OCI-LY3 (cell line): ENCODE measurements around the gene MRPL50.

Source experiments
- H2AFZ ChIP-seq: fragments of 200-600, 300-600 bp; shearing (Covaris generic); 2 replicates; pipeline ENCODE4 v1.6.0; 2014; ENCODE audit warnings: antibody characterized with exemption, low read depth, low read length
- H3K27ac ChIP-seq: fragments of 200-600, 300-600 bp; sonication (generic); 2 replicates; pipeline ENCODE4 v1.5.1; 2014; ENCODE audit warnings: mild to moderate bottlenecking, low read length, moderate library complexity, mixed read lengths
- H3K27me3 ChIP-seq: fragments of 200-600, 300-600 bp; sonication (generic); 2 replicates; pipeline ENCODE4 v1.6.1; 2014; ENCODE audit warnings: low read depth, low read length, mixed read lengths
- H3K36me3 ChIP-seq: fragments of 200-600, 300-600 bp; sonication (generic); replicated peaks from 2 replicates; pipeline ENCODE3; 2014; ENCODE audit warnings: low read depth, low read length, mixed read lengths
- H3K4me1 ChIP-seq: fragments of 300-600, 200-600 bp; sonication (generic); 2 replicates; pipeline ENCODE4 v1.6.1; 2014; ENCODE audit warnings: low read length, mixed read lengths
- H3K4me2 ChIP-seq: fragments of 200-600, 300-600 bp; sonication (generic); 2 replicates; pipeline ENCODE4 v1.6.1; 2014; ENCODE audit warnings: low read length, mixed read lengths
- H3K4me3 ChIP-seq: fragments of 300-600, 200-600 bp; sonication (generic); 2 replicates; pipeline ENCODE4 v1.5.1; 2014; ENCODE audit warnings: antibody characterized with exemption, mild to moderate bottlenecking, low read length, moderate library complexity
- H3K79me2 ChIP-seq: fragments of 300-600, 200-600 bp; shearing (Covaris generic); 2 replicates; pipeline ENCODE4 v1.6.1; 2014; ENCODE audit warnings: mild to moderate bottlenecking, low read length, mixed read lengths
- H3K9ac ChIP-seq: fragments of 300-600, 200-600 bp; shearing (Covaris generic); 2 replicates; pipeline ENCODE4 v1.6.0; 2014; ENCODE audit warnings: mild to moderate bottlenecking, low read length, moderate library complexity
- H3K9me3 ChIP-seq: fragments of 200-600, 300-600 bp; shearing (Covaris generic); 2 replicates; pipeline ENCODE4 v1.6.1; 2014; ENCODE audit warnings: low read length, mixed read lengths; ENCODE audit not compliant: insufficient read depth
- H4K20me1 ChIP-seq: fragments of 200-600, 300-600 bp; sonication (generic); 2 replicates; pipeline ENCODE4 v1.6.1; 2016; ENCODE audit warnings: low read length, mixed read lengths; ENCODE audit not compliant: insufficient read depth
- CTCF ChIP-seq: fragments of 200-600, 300-600 bp; sonication (generic); IDR thresholded peaks from 2 replicates; pipeline ENCODE4 v1.5.1; 2014; ENCODE audit warnings: antibody characterized with exemption, low read length, low read depth
- EZH2phosphoT487 ChIP-seq: fragments of 200-600 bp; shearing (Covaris generic); IDR thresholded peaks from 2 replicates; pipeline ENCODE4 v1.6.1; 2018; ENCODE audit warnings: antibody characterized with exemption, mixed run types, low read depth

The MRPL50 gene

GRCh38 chr9:101381118-101381517 is 17.3 kb downstream of the MRPL50 start:
- Histone ChIP-seq H3K4me1 (no peaks in the 10 kb centered on the region), H3K4me3 (no peak overlapping the region), H3K27me3 (no peaks in the 10 kb centered on the region), H3K4me2 (no peak overlapping the region), H3K9ac (no peak overlapping the region), H2AFZ (no peak overlapping the region), H3K27ac (no peak overlapping the region), H3K79me2 (no peaks in the 10 kb centered on the region), H3K9me3 (no peaks in the 10 kb centered on the region), H3K36me3 (no peaks in the 10 kb centered on the region), H4K20me1 (no peaks in the 10 kb centered on the region)
- no peak for TF ChIP-seq CTCF
- TF ChIP-seq EZH2phosphoT487, result no peak

DNA sequence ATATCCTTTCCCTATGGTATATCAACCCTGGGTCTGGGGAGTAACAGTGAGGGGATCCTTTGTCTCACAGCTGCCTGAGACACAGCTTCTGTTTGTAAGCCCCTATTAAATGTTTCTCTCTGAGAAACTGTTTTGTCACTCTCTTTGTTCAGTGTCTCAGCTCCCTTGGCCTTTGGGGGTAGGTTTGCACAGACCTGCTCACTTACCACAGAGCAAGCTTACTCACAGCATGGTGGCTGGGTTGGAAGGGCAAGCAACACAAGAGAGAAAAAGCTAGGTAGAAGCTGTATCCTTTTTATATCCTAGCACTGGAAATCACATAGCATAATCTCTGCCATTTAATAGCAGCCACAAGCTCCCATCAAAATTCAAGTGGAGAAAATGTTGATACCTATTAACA is 18.1 kb downstream of the MRPL50 start:
- H3K4me1 ChIP-seq, result no peaks in the 10 kb centered on the region
- H4K20me1 ChIP-seq, result no peaks in the 10 kb centered on the region
- TF ChIP-seq CTCF (no peak), EZH2phosphoT487 (no peak)

GRCh38 chr9:101376111-101376848 is 22.1 kb downstream of the MRPL50 start:
- no peaks in the 10 kb centered on the region for H3K9me3 ChIP-seq
- no peak overlapping the region for H3K27ac ChIP-seq
- H3K36me3 ChIP-seq, result no peaks in the 10 kb centered on the region
- no peak overlapping the region for H2AFZ ChIP-seq
- H3K4me2 ChIP-seq, result no peak overlapping the region
- H3K4me3 ChIP-seq, result no peak overlapping the region
- TF ChIP-seq EZH2phosphoT487, result no peak
- TF ChIP-seq CTCF, result no peak
- no peaks in the 10 kb centered on the region for H3K79me2 ChIP-seq
- no peak overlapping the region for H3K9ac ChIP-seq
- no peaks in the 10 kb centered on the region for H4K20me1 ChIP-seq
- H3K4me1 ChIP-seq, result no peaks in the 10 kb centered on the region
- no peaks in the 10 kb centered on the region for H3K27me3 ChIP-seq

More for the DNA sequence above, 18.1 kb downstream of the MRPL50 start:
- H2AFZ ChIP-seq, result no peak overlapping the region
- no peaks in the 10 kb centered on the region for H3K9me3 ChIP-seq
- no peak overlapping the region for H3K4me2 ChIP-seq
- no peaks in the 10 kb centered on the region for H3K79me2 ChIP-seq
- H3K9ac ChIP-seq, result no peak overlapping the region
- H3K36me3 ChIP-seq, result no peaks in the 10 kb centered on the region
- H3K27ac ChIP-seq, result no peak overlapping the region
- H3K27me3 ChIP-seq, result no peaks in the 10 kb centered on the region
- no peak overlapping the region for H3K4me3 ChIP-seq

DNA sequence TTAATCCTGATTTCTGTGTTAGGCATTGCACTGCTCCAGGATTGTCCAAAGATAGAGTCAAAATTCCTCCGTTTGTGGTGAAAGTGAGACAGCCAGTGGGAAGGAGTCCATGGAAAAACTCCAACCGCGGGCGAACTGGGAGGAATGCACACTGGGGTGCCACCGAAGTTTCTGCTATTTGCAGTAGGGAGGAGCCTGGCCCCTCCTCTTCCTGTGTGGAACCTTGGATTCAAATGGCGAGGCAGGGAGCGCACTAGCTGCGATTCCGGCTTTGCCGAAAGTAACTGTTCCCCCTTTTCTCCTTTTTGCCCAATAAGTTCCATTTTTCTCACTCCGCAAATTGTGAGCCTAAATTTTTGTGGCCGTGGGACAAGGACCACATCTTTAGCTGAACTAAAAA is 22.9 kb downstream of the MRPL50 start:
- H3K9me3 ChIP-seq, result no peaks in the 10 kb centered on the region
- H3K4me2 ChIP-seq, result no peak overlapping the region
- no peaks in the 10 kb centered on the region for H3K27me3 ChIP-seq
- no peaks in the 10 kb centered on the region for H3K79me2 ChIP-seq
- H4K20me1 ChIP-seq, result no peaks in the 10 kb centered on the region
- no peak overlapping the region for H3K9ac ChIP-seq
- no peaks in the 10 kb centered on the region for H3K4me1 ChIP-seq
- no peaks in the 10 kb centered on the region for H3K36me3 ChIP-seq
- no peak overlapping the region for H2AFZ ChIP-seq
- H3K27ac ChIP-seq, result no peak overlapping the region
- H3K4me3 ChIP-seq, result no peak overlapping the region
- TF ChIP-seq CTCF (no peak), EZH2phosphoT487 (no peak)
